Neural cell (in vitro differentiated cells): ENCODE measurements around the gene TMEM39A. TPM values are rescaled to one million over a fixed set of nuclear protein-coding genes. Genes with fewer than 3 reads are reported as not detected.

Experiments
- H2AFZ ChIP-seq: fragments of 200-600, 300-800 bp; sonication (generic), shearing (Covaris generic); 2 replicates; pipeline ENCODE4 v1.6.0; 2014; ENCODE audit warnings: low read depth, mild to moderate bottlenecking, antibody characterized with exemption, low read length, moderate library complexity
- H3F3A ChIP-seq: fragments of 200-600 bp; shearing (Covaris generic); 2 replicates; pipeline ENCODE4 v1.6.1; 2016; ENCODE audit warnings: mild to moderate bottlenecking, moderate library complexity, mixed read lengths, antibody characterized with exemption, low read length; ENCODE audit not compliant: insufficient read depth, poor library complexity, severe bottlenecking
- H3K27ac ChIP-seq: fragments of 200-600, 300-800 bp; sonication (generic), shearing (Covaris generic); 2 replicates; pipeline ENCODE4 v1.5.1; 2014; ENCODE audit warnings: mild to moderate bottlenecking, low read length, moderate library complexity
- H3K27me3 ChIP-seq: fragments of 300-800, 200-600 bp; sonication (generic), shearing (Covaris generic); 2 replicates; pipeline ENCODE4 v1.6.0; 2014; ENCODE audit warnings: mild to moderate bottlenecking, low read depth, low read length, moderate library complexity; ENCODE audit not compliant: insufficient read depth
- H3K36me3 ChIP-seq: fragments of 300-800, 200-600 bp; sonication (generic), shearing (Covaris generic); 2 replicates; pipeline ENCODE4 v1.5.1; 2014; ENCODE audit warnings: mild to moderate bottlenecking, antibody characterized with exemption, low read length, moderate library complexity; ENCODE audit not compliant: insufficient read depth
- H3K4me2 ChIP-seq: fragments of 300-800, 200-600 bp; sonication (generic), shearing (Covaris generic); 2 replicates; pipeline ENCODE4 v1.6.0; 2014; ENCODE audit warnings: mild to moderate bottlenecking, low read length
- H3K4me3 ChIP-seq: fragments of 300-800, 200-600 bp; sonication (generic), shearing (Covaris generic); 2 replicates; pipeline ENCODE4 v1.5.1; 2014; ENCODE audit warnings: mild to moderate bottlenecking, low read length, moderate library complexity
- H3K79me2 ChIP-seq: fragments of 200-600 bp; shearing (Covaris generic); replicated peaks from 2 replicates; pipeline ENCODE4 v1.6.0; 2014; ENCODE audit warnings: mild to moderate bottlenecking, low read length, moderate library complexity; ENCODE audit not compliant: insufficient read depth
- H3K9ac ChIP-seq: fragments of 300-800, 200-600 bp; sonication (generic), shearing (Covaris generic); 2 replicates; pipeline ENCODE4 v1.6.1; 2016; ENCODE audit warnings: mild to moderate bottlenecking, low read length, mixed read lengths
- H3K9me2 ChIP-seq: fragments of 200-600 bp; shearing (Covaris generic); 2 replicates; pipeline ENCODE4 v1.6.1; 2016; ENCODE audit warnings: mild to moderate bottlenecking, low read length, mixed read lengths; ENCODE audit not compliant: insufficient read depth
- H3K9me3 ChIP-seq: fragments of 200-600, 300-800 bp; sonication (generic), shearing (Covaris generic); 2 replicates; pipeline ENCODE4 v1.6.1; 2016; ENCODE audit warnings: mild to moderate bottlenecking, mixed run types, low read length, moderate library complexity, mixed read lengths
- H4K20me1 ChIP-seq: fragments of 200-600 bp; shearing (Covaris generic); 2 replicates; pipeline ENCODE4 v1.6.1; 2016; ENCODE audit warnings: mild to moderate bottlenecking, mixed run types; ENCODE audit not compliant: insufficient read depth
- EP300 ChIP-seq: fragments of 450-650 bp; conservative IDR thresholded peaks from 2 replicates; pipeline ENCODE4 v1.6.1; 2014; ENCODE audit warnings: antibody characterized with exemption, mild to moderate bottlenecking, moderate library complexity; ENCODE audit not compliant: poor library complexity, severe bottlenecking
- EZH2 ChIP-seq: fragments of 200-600, 300-800 bp; shearing (Covaris generic), sonication (generic); IDR thresholded peaks from 2 replicates; pipeline ENCODE4 v1.6.1; 2014; ENCODE audit warnings: antibody characterized with exemption, low read length, borderline replicate concordance, mild to moderate bottlenecking; ENCODE audit not compliant: insufficient read depth, poor library complexity, severe bottlenecking
- MXI1 ChIP-seq: fragments of 450-650 bp; conservative IDR thresholded peaks from 2 replicates; pipeline ENCODE4 v1.6.1; 2014; ENCODE audit warnings: antibody characterized with exemption, mild to moderate bottlenecking; ENCODE audit not compliant: poor library complexity, severe bottlenecking
- POLR2AphosphoS5 ChIP-seq: IDR thresholded peaks from 2 replicates; pipeline ENCODE4 v1.6.1; 2012
- RAD21 ChIP-seq: fragments of 450-650 bp; conservative IDR thresholded peaks from 2 replicates; pipeline ENCODE4 v1.6.1; 2014; ENCODE audit warnings: antibody characterized with exemption, mild to moderate bottlenecking, moderate library complexity
- SMC3 ChIP-seq: fragments of 450-650 bp; conservative IDR thresholded peaks from 2 replicates; pipeline ENCODE4 v1.6.1; 2014; ENCODE audit warnings: antibody characterized with exemption, mild to moderate bottlenecking, moderate library complexity; ENCODE audit not compliant: poor library complexity
- TAF1 ChIP-seq: IDR thresholded peaks from 2 replicates; pipeline ENCODE4 v1.6.1; 2012; ENCODE audit warnings: low read depth
- polyA plus RNA-seq: library from polyadenylated mRNA; depleted of rRNA; stranded (reverse); fragments of >200 nt; gene quantifications from 2 replicates; pipeline ENCODE4 v1.2.3, GENCODE V29; 2014
- TF ChIP-seq, protein P1 (sequence below): fragments of 450-650 bp; IDR thresholded peaks from 2 replicates; pipeline ENCODE4 v1.5.1; 2014; ENCODE audit warnings: antibody characterized with exemption, mild to moderate bottlenecking, moderate library complexity; ENCODE audit not compliant: poor library complexity, severe bottlenecking
- TF ChIP-seq, protein P2 (sequence below): IDR thresholded peaks from 2 replicates; pipeline ENCODE4 v1.6.1; 2012; ENCODE audit warnings: borderline replicate concordance

The TMEM39A gene
- polyA plus RNA-seq, 1 donor from 2014 or later = 21.1 TPM

DNA sequence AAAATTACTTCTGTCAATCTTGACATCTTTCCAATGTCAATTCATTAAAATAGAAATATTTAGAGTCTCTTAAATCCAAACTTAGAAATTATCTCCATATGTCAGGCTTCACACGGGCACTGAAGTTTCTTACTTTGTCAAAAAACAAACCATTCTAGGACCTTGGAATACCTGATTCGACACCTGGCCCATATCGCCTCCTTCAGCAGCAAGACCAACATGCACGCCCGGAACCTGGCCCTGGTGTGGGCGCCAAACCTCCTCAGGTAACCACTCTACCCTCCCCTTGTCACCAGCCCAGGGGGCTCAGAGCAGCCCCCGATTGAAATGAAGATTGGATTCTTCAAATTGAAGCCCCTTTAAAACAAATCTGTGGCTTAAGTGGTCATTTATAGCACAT is 81.3 kb downstream of the TMEM39A start:
- H3K9me3 ChIP-seq = no peaks in the 10 kb centered on the region

DNA sequence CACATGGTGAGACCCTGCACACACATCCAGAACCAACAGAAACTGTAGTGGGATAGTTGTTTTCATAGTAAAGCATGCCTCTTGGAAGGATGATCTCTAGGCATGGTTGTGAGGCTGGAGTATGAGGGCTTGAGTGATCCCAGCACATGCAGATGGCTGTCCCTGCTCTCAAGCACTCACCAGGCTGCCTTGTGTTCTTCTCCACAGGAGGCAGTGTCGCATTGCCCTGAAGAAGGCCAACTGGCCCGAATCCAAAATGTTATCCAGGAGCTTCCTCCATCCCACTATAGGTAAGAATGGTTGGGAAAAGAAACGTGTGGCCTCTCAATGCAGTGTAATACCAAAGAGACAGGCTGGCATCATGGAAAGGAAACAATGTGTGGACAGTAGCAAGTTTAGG is 82.7 kb downstream of the TMEM39A start:
- no peak for TF ChIP-seq RAD21
- TF ChIP-seq, protein P1, sequence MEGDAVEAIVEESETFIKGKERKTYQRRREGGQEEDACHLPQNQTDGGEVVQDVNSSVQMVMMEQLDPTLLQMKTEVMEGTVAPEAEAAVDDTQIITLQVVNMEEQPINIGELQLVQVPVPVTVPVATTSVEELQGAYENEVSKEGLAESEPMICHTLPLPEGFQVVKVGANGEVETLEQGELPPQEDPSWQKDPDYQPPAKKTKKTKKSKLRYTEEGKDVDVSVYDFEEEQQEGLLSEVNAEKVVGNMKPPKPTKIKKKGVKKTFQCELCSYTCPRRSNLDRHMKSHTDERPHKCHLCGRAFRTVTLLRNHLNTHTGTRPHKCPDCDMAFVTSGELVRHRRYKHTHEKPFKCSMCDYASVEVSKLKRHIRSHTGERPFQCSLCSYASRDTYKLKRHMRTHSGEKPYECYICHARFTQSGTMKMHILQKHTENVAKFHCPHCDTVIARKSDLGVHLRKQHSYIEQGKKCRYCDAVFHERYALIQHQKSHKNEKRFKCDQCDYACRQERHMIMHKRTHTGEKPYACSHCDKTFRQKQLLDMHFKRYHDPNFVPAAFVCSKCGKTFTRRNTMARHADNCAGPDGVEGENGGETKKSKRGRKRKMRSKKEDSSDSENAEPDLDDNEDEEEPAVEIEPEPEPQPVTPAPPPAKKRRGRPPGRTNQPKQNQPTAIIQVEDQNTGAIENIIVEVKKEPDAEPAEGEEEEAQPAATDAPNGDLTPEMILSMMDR = no peak
- no peak for TF ChIP-seq POLR2AphosphoS5
- TF ChIP-seq MXI1 = no peak
- TF ChIP-seq, protein P2, sequence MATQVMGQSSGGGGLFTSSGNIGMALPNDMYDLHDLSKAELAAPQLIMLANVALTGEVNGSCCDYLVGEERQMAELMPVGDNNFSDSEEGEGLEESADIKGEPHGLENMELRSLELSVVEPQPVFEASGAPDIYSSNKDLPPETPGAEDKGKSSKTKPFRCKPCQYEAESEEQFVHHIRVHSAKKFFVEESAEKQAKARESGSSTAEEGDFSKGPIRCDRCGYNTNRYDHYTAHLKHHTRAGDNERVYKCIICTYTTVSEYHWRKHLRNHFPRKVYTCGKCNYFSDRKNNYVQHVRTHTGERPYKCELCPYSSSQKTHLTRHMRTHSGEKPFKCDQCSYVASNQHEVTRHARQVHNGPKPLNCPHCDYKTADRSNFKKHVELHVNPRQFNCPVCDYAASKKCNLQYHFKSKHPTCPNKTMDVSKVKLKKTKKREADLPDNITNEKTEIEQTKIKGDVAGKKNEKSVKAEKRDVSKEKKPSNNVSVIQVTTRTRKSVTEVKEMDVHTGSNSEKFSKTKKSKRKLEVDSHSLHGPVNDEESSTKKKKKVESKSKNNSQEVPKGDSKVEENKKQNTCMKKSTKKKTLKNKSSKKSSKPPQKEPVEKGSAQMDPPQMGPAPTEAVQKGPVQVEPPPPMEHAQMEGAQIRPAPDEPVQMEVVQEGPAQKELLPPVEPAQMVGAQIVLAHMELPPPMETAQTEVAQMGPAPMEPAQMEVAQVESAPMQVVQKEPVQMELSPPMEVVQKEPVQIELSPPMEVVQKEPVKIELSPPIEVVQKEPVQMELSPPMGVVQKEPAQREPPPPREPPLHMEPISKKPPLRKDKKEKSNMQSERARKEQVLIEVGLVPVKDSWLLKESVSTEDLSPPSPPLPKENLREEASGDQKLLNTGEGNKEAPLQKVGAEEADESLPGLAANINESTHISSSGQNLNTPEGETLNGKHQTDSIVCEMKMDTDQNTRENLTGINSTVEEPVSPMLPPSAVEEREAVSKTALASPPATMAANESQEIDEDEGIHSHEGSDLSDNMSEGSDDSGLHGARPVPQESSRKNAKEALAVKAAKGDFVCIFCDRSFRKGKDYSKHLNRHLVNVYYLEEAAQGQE = no peak
- TF ChIP-seq TAF1 = no peak
- TF ChIP-seq EP300 = no peak
- TF ChIP-seq EZH2 = no peak
- no peak for TF ChIP-seq SMC3

More for the DNA sequence above, 81.3 kb downstream of the TMEM39A start:
- Histone ChIP-seq H3K27me3 (no peaks in the 10 kb centered on the region), H3K27ac (no peak overlapping the region), H4K20me1 (no peaks in the 10 kb centered on the region), H2AFZ (no peak overlapping the region), H3F3A (no peaks in the 10 kb centered on the region), H3K79me2 (no peaks in the 10 kb centered on the region), H3K9me2 (no peaks in the 10 kb centered on the region), H3K4me2 (no peak overlapping the region), H3K4me3 (no peak overlapping the region), H3K9ac (no peak overlapping the region), H3K36me3 (no peaks in the 10 kb centered on the region)
- TF ChIP-seq EZH2 (no peak), MXI1 (no peak), SMC3 (no peak), EP300 (no peak), TAF1 (no peak), POLR2AphosphoS5 (no peak), RAD21 (no peak)
- TF ChIP-seq, protein P2 = no peak
- TF ChIP-seq, protein P1 = no peak

More for the DNA sequence above, 82.7 kb downstream of the TMEM39A start:
- Histone ChIP-seq H3K36me3 (no peaks in the 10 kb centered on the region), H4K20me1 (no peaks in the 10 kb centered on the region), H2AFZ (no peak overlapping the region), H3K27ac (no peak overlapping the region), H3K9me3 (no peaks in the 10 kb centered on the region), H3K4me3 (no peak overlapping the region), H3K4me2 (no peak overlapping the region), H3F3A (no peaks in the 10 kb centered on the region), H3K9ac (no peak overlapping the region), H3K79me2 (no peaks in the 10 kb centered on the region), H3K27me3 (no peaks in the 10 kb centered on the region), H3K9me2 (no peaks in the 10 kb centered on the region)
